ENCODE measurements around the gene EPS8.

Gene EPS8

GRCh38 chr12:15689751-15690191 lies 99.4 kb downstream of the EPS8 start:
- DNase-seq (ENCODE audit: low spot score), result no peak

DNA sequence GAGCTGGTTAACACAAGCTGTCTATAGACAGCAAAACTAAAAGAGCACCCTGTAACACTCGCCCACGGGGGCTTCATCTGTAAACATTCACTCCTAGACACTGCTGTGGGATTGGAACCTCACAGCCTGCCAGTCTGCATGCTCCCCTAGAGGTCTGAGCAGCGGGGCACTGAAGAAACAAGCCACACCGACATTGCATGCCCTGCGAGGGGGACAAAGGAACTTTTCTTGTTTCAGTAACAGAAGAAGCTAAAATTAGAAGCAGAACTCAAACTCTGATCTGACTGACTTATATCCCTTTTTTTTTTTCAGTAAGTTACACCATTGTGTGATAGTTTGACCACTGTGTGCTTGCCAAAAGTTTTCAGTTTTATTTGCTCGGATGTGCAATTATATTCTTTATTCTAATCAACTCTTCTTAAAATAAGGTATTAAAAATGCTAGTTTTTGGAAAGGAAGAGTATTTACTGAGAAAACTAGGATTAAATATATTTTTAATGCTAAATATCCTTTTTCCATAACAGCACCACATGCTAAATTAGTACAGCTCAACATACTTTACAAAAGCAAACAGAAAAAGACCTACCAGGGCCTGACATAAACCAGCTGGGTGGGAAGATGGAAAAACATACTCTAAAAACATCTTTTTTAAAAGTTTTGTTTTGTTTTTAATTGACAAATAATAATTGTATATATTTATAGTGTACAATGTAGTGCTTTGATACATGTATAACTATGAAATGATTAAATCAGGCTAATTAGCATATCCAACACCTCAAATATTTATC lies 100.2 kb downstream of the EPS8 start:
- DNase-seq (ENCODE audit: low spot score), result no peak

DNA sequence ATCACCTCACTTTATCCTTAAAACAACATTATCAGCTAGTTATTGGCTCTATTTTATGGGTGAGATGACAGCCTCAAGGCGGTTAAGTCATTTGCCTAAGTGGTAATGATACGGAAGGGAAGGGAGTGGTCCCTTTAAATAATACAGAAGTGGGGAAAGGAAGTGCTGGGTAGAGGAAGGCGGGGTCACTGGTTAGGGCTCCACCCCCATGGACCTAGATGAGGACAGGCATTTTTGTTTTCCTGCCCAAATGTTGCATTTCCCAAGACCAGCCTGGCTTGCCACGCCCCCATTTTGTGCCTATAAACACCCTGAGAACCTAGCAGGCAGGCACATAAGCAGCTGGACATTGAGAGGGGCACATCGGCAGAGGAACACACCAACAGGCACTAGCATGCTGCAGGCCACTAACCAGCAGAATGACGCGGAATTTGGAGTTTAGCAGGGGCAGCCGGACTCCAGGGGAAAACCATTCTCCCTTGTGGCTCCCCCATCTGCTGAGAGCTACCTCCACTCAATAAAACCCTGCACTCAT lies 100.9 kb downstream of the EPS8 start:
- DNase-seq (ENCODE audit: low spot score), result no peak

DNA sequence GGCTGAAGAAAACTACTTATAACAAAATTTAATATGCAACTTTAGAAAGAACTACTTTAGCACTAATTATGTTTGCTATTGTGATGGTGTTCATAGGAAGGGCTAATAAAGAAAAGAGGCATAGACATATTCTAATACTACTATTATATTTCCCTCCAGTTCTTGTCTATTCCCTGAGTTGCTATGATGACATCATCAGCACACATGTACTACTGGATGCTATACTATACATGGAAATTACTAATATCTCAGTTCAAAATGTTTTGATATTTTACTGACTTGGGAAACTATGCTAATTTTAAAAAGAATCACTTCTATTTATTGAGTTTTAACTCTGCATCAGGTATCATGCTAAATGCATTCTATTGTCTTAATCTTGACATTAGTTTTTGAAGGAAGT lies 101.6 kb downstream of the EPS8 start:
- no peak for DNase-seq (ENCODE audit: low spot score)

GRCh38 chr12:15684896-15685658 lies 104.1 kb downstream of the EPS8 start:
- DNase-seq (ENCODE audit: low spot score), result no peak

DNA sequence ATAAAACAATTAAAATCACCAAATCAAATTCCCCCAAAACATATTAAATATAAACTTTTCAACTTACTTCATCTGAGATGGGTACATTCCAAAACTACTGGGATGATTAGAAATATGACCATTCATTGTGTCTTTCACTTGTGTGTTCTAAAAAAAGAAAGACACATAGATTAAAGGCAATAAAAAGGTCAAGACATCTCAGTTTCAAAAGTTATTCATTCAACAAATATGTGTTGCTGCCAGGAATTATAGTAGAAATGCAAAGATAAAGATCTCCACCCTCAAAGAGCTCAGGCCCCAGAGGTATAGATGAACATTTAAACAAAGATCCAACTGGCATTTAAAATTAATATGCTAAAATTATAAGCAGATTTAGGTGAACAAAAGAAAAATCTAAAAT lies 106.4 kb downstream of the EPS8 start:
- no peak for DNase-seq (ENCODE audit: low spot score)

DNA sequence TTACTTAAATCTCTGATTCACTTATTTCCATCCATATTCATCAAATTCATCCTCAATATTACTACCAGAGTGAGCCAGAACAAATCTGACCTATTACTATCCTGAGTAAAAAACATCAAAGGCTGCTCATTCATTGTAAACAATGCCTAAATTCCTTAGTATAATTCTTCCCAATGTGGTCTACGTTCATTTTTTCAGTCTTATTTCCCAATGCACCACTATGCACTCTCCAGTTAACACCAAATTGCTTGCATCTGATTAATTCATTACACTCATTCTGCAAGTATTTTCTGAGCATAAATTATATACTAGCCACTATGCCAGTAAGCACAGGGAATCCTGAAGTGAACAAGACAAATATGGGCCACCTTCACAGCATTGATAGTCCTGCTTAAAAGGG lies 110.0 kb downstream of the EPS8 start:
- DNase-seq (ENCODE audit: low spot score), result no peak

DNA sequence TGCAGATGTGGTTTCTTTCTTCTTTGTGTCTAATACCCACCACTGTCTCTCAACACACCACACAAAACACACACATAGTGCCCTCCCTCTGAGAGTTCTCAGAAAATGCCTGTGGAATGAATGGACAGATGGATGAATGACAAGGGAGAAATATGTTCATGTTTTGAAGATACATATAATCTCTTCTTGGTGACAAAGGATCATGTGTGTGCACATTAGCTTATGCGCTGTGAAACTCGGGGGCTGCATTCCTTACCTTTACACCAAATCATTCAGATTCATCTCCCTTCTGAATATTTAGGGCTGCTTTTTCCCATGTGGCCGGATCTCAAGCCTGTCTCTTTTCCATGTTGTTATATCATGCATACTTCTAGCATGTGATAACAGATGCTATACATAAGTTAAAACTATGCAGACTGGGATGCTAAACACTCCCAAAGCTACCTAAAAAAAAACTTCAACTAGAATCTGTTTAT lies 111.4 kb downstream of the EPS8 start:
- DNase-seq (ENCODE audit: low spot score), result no peak

- DNase-seq (ENCODE audit: low spot score), result no peak
Measured at GRCh38 chr12:15677228-15677627, 112.0 kb downstream of the EPS8 start.

DNA sequence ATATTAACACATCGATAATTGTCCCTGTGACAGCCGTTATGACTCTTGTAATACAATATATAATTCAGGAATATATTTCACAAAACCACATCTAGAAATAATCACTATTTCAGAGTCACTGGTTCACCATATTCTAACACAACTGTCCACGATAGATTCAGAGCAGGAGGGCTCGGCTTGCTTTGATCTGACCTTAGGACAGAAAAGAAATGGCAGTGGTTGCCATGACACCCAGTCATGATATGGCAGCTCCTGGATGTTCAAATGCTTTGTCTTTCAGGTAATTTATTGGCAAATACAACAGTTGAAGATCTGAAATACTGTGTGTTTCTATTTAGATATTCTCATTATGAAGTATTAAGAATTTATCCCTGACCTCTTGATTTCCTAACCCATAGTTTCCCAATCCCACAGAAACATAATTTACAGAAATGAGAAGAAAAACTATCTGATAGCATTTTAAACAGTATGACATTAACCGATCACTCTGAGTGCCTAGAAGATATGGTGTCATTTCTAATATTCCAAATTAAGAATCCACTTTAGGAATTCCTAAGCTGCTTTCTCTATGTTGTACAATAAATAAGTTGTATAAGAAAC lies 116.4 kb downstream of the EPS8 start:
- no peak for DNase-seq (ENCODE audit: low spot score)

- DNase-seq (ENCODE audit: low spot score), result no peak
Measured at GRCh38 chr12:15670756-15671155, 118.4 kb downstream of the EPS8 start.

- DNase-seq (ENCODE audit: low spot score), result no peak
Measured at GRCh38 chr12:15669256-15669948, 119.8 kb downstream of the EPS8 start.

DNA sequence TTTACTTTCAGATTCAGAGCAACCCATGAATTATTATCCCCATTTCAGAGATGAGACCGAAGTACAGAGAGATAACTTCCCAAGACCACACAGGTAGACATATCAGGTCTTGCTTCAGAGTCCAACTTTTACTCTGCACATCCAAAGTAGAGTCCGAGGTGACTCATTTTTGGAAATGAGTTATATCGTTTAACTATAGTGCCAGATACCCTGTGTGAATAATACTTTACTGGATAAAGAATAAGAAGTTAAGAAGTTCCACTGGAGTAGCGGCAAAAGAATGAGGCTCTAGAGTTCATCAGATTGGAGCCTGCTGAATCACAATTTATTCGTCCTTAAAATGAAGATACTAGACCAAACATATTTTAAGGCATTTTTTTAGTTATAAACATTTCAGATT lies 124.7 kb downstream of the EPS8 start:
- no peak for DNase-seq (ENCODE audit: low spot score)

DNA sequence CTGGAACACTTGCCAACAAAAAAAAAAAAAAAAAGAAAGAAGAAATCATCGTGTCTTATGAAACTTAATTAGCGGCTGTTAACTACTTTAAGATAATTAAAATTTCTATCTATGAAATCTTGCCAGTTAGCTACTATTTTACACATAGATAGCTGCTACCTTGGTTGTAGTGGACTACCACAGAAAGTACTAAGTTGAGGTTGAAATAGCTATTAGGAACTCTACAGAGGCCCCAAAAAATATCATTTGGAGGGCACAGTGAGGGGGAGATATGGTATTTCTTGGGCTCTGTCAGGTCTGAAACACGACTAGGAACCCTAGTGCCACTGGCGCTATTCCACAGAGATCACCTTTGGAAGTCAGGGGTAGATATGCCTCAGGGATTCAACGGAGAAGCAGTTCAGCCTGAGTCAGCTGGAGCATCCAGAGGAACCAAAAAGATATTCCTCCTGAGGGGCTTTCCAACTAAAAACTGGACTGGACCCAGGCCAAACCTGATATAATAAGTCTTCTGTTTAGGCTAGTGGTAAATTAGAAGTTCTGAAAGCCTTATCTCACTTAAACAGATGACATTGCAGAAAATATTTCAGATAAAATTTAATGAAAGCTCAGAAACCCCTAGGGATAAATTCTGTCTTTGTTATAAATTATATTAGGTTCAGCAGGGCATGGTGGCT lies 126.1 kb downstream of the EPS8 start:
- DNase-seq (ENCODE audit: low spot score), result no peak

DNA sequence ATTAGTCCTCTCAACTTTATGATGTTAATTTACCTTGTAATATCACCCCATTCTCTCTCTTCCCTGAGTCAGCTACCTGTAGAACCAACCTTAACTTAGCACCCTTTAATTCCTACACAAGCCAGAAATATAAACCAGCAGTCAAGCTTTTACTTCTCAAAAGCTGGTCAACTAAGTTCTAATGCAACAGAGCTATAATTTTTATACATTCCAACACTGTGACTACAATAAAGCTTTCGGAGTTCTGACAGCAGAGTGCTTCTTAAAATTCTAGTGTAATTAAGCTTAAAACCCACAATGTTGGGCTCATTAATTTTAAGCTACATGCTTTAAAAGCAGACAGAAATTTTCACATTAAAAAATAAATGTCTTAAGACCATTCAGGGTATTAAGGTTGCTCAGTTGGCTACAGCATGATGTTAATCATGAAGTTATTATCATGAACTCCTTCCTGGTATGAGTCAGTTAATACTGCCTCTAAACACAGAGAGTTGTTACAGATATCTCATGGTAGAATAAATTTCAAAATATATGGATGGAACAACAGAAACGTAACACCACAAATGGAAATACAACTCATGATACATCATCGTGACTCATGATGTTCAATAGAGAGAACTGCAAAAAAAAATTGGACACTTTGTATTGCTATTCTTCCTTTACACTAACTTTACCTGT lies 126.7 kb downstream of the EPS8 start:
- no peak for DNase-seq (ENCODE audit: low spot score)

- DNase-seq (ENCODE audit: low spot score), result no peak
Measured at GRCh38 chr12:15651371-15651770, 137.8 kb downstream of the EPS8 start.

DNA sequence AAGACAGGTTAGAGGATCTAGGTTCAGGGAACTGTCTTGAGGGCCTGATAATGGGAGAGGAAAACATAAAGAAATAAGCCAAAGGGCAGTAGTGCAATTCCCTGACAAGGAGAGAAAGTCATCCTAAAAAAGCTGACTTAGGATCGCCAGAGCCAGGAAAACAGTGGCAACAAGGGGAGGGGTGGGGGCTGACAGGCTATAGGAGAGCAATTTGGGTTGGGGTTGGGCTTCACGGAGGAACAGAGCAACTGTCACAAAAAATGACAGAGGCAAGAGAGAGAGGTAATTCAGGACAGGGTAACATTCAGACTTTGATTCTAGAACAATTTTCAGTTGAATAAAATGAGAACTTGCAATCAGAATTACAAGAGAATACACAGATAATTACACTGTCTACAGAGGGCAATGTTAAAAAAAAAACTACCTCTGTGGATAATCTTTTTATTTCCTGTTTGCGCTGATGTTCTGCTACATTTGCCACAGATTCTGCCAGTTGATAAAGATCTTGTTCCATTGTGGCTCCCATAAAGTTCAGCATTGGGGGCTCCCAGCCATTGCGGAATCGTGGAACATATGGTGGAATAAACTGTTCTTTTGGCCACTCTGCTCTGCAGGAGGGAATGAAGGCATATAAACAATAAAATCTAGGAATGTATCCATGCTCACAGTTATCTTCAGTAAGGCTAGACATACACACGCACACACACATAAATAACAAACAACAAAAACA lies 138.6 kb downstream of the EPS8 start:
- DNase-seq (ENCODE audit: low spot score), result no peak

GRCh38 chr12:15649347-15649746 lies 139.8 kb downstream of the EPS8 start:
- DNase-seq (ENCODE audit: low spot score), result no peak

DNA sequence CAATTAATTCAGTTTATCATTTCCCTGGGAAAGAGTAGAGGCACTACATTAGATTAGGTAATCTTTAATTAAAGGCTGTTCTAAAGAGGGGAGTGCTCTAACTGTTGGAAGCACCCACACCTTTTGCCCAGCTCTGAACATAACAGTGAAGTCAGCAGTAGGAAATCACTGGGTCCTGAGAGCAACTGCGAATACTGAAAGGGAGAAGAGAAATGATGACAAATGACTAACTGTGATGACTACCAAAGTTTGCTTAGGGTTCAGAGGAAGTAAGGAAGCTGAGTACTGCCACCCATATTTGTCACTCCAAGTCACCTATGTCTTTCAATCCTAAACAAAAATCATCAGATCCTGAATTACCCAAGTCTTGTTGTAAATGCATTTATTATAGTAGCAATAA lies 140.6 kb downstream of the EPS8 start:
- DNase-seq (ENCODE audit: low spot score), result no peak

DNA sequence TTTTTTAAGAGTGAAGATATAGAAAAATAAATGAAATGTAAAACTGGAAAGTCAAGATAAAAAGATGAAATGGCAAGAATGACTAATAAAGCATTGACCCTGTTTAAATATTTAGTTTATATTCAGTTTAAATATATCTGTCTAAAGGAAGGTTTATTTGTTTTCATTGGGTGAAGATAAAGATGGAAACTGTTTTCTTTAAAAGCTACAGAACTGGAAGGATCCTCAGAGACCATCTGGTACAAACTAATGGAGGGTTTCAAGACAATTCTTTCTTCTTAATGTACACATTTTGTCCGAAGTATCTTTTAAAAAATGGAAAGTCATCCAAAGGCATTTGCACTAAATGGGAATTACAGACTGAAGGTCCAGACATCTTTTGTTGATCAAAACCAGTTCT lies 142.6 kb downstream of the EPS8 start:
- no peak for DNase-seq (ENCODE audit: low spot score)

Measured in CD4-positive, alpha-beta T cell treated with Interleukin-15 for 4 hours (primary cell).